Superior temporal gyrus (tissue), 1 donor: ENCODE data around the gene GPR52.

Experiments
- DNase-seq: peaks from one replicate; pipeline ENCODE4 v3.0.0-alpha.2; 2016; ENCODE audit errors: extremely low spot score

GPR52 gene

GRCh38 chr1:174466607-174467006 lies 18.8 kb downstream of the GPR52 start:
- DNase-seq, result no peak

- no peak for DNase-seq
These were observed 21.3 kb downstream of the GPR52 start for GRCh38 chr1:174469052-174469451.

- no peak for DNase-seq
These were observed 21.9 kb downstream of the GPR52 start for GRCh38 chr1:174469687-174470086.

- DNase-seq, result no peak
These were observed 31.5 kb downstream of the GPR52 start for GRCh38 chr1:174479281-174479680.

- DNase-seq, result no peak
These were observed 32.6 kb downstream of the GPR52 start for GRCh38 chr1:174480324-174480723.

- DNase-seq, result no peak
These were observed 43.8 kb downstream of the GPR52 start for GRCh38 chr1:174491606-174492005.

- DNase-seq, result no peak
These were observed 49.7 kb downstream of the GPR52 start for GRCh38 chr1:174497478-174497877.
